GM12878 (cell line): ENCODE measurements around the gene GNG5. TPM values are rescaled to one million over a fixed set of nuclear protein-coding genes. Genes with fewer than 3 reads are reported as not detected.

ENCODE experiments used
- CHD2 ChIP-seq: IDR thresholded peaks from 2 replicates; pipeline ENCODE4 v1.6.1; 2011; ENCODE audit warnings: low read depth, low read length, improper control_type of control experiment, borderline replicate concordance
- IRF4 ChIP-seq: IDR thresholded peaks from 2 replicates; pipeline ENCODE4 v1.6.1; 2011; ENCODE audit warnings: low read depth, low read length
- RAD21 ChIP-seq: IDR thresholded peaks from 2 replicates; pipeline ENCODE4 v1.6.1; 2011; ENCODE audit warnings: mild to moderate bottlenecking, low read depth, low read length, moderate library complexity; ENCODE audit not compliant: insufficient read depth
- SMAD5 ChIP-seq: IDR thresholded peaks from 2 replicates; pipeline ENCODE4 v1.6.1; 2016; ENCODE audit warnings: antibody characterized with exemption, low read depth
- STAT1 ChIP-seq: fragments of 450-650 bp; conservative IDR thresholded peaks from 2 replicates; pipeline ENCODE4 v1.6.1; 2014; ENCODE audit warnings: antibody characterized with exemption, mild to moderate bottlenecking
- TCF7 ChIP-seq: IDR thresholded peaks from 2 replicates; pipeline ENCODE4 v1.6.1; 2014; ENCODE audit warnings: antibody characterized with exemption, borderline replicate concordance
- polyA plus RNA-seq, 11 experiments: library from polyadenylated mRNA; depleted of rRNA in 4 of 11; unstranded in 6 of 11; stranded (reverse) in 5 of 11; fragments of >200 nt; fragmentation: Nextera tagmentation in 4 of 11; fragmentation: Illumina TruSeq in 1 of 11; extraction: Ambion mirVana in 4 of 11; extraction: Trizol in 1 of 11; gene quantifications; 1 replicate in 1 of 11; 2 replicates in 10 of 11; pipeline versions ENCODE4 v1.2.1 to v1.2.3, GENCODE V29; 2011 to 2016; ENCODE audit warnings: inconsistent platforms in 2 of 11, missing spikeins in 2 of 11, low read depth in 1 of 11
- total RNA-seq, 4 experiments: library from RNA; depleted of rRNA in 3 of 4; stranded (reverse); fragments of >200 nt in 3 of 4; fragmentation: Illumina TruSeq in 1 of 4; extraction: Trizol in 1 of 4; gene quantifications; 2 replicates each; pipeline versions ENCODE4 v1.2.1 to v1.2.3, GENCODE V29; 2013 to 2021
- TF ChIP-seq, protein P1 (sequence below): IDR thresholded peaks from 2 replicates; pipeline ENCODE4 v1.6.1; 2012; ENCODE audit warnings: mild to moderate bottlenecking, low read depth, low read length
- TF ChIP-seq, protein P2 (sequence below): fragments of 450-650 bp; IDR thresholded peaks from 2 replicates; pipeline ENCODE4 v1.6.1; 2017; ENCODE audit warnings: mild to moderate bottlenecking, moderate library complexity
- TF ChIP-seq, protein P3 (sequence below): fragments of 450-650 bp; IDR thresholded peaks from 2 replicates; pipeline ENCODE4 v1.6.1; 2018; ENCODE audit warnings: borderline replicate concordance, mild to moderate bottlenecking; ENCODE audit not compliant: partially characterized antibody

The GNG5 gene
- total and polyA plus RNA-seq, 10 of the 15 experiments (the other 5 are each of a cell fraction or from before 2014, with no cell fraction given), result 69.8 to 613 (median 203) TPM

DNA sequence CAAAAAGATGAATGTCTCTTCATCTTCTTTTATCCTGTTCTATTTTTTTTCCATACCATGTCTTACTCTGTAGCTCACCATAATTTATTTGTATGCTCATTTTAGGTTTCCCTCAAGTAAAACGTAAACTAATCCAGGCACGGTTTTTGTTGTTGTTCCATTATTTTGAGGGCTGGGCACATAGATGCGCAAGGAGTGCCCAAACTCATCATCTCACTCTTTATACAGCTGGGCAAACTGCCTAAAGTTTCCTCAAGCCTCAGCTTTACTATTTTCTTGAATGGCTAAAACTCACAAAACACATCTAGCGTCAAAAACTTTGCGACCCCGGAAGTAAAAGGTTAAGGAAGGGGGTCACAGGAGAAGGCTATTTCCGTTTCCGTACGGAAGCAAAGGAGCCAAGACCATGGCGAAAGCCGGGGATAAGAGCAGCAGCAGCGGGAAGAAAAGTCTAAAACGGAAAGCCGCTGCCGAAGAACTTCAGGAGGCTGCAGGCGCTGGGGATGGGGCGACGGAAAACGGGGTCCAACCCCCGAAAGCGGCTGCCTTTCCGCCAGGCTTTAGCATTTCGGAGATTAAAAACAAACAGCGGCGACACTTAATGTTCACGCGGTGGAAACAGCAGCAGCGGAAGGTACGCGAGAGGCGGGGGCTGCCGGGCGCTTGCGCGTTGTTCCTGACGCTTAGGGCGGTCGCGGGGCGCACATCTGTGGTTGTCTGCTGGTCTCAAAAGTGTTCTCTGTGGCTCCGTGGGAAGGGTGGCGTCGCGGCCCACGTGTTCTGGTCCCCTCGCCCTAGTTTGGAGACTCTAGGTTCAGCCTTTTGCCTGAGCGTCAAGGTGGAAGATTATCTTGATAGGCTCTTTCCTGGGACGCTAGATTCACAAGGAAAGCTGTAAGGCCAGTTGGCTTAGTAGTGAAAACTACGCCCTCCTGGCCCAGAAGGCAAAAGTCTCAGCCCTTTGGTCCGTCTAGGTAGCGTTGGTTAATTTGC lies 27.2 kb downstream of the GNG5 start, which contains the start of gene RPF1 (continued):
- TF ChIP-seq, protein P1, sequence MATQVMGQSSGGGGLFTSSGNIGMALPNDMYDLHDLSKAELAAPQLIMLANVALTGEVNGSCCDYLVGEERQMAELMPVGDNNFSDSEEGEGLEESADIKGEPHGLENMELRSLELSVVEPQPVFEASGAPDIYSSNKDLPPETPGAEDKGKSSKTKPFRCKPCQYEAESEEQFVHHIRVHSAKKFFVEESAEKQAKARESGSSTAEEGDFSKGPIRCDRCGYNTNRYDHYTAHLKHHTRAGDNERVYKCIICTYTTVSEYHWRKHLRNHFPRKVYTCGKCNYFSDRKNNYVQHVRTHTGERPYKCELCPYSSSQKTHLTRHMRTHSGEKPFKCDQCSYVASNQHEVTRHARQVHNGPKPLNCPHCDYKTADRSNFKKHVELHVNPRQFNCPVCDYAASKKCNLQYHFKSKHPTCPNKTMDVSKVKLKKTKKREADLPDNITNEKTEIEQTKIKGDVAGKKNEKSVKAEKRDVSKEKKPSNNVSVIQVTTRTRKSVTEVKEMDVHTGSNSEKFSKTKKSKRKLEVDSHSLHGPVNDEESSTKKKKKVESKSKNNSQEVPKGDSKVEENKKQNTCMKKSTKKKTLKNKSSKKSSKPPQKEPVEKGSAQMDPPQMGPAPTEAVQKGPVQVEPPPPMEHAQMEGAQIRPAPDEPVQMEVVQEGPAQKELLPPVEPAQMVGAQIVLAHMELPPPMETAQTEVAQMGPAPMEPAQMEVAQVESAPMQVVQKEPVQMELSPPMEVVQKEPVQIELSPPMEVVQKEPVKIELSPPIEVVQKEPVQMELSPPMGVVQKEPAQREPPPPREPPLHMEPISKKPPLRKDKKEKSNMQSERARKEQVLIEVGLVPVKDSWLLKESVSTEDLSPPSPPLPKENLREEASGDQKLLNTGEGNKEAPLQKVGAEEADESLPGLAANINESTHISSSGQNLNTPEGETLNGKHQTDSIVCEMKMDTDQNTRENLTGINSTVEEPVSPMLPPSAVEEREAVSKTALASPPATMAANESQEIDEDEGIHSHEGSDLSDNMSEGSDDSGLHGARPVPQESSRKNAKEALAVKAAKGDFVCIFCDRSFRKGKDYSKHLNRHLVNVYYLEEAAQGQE, result no peak
- TF ChIP-seq CHD2 (0 out of 2 replicates have a peak, but pooled peaks have one; percentile 75), RAD21 (no peak), TCF7 (no peak), SMAD5 (peak; percentile 87), IRF4 (no peak), STAT1 (0 out of 2 replicates have a peak, but pooled peaks have one; percentile 50)
- TF ChIP-seq, protein P2, sequence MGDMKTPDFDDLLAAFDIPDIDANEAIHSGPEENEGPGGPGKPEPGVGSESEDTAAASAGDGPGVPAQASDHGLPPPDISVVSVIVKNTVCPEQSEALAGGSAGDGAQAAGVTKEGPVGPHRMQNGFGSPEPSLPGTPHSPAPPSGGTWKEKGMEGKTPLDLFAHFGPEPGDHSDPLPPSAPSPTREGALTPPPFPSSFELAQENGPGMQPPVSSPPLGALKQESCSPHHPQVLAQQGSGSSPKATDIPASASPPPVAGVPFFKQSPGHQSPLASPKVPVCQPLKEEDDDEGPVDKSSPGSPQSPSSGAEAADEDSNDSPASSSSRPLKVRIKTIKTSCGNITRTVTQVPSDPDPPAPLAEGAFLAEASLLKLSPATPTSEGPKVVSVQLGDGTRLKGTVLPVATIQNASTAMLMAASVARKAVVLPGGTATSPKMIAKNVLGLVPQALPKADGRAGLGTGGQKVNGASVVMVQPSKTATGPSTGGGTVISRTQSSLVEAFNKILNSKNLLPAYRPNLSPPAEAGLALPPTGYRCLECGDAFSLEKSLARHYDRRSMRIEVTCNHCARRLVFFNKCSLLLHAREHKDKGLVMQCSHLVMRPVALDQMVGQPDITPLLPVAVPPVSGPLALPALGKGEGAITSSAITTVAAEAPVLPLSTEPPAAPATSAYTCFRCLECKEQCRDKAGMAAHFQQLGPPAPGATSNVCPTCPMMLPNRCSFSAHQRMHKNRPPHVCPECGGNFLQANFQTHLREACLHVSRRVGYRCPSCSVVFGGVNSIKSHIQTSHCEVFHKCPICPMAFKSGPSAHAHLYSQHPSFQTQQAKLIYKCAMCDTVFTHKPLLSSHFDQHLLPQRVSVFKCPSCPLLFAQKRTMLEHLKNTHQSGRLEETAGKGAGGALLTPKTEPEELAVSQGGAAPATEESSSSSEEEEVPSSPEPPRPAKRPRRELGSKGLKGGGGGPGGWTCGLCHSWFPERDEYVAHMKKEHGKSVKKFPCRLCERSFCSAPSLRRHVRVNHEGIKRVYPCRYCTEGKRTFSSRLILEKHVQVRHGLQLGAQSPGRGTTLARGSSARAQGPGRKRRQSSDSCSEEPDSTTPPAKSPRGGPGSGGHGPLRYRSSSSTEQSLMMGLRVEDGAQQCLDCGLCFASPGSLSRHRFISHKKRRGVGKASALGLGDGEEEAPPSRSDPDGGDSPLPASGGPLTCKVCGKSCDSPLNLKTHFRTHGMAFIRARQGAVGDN, result peak; percentile 39; the same call in 1 of the 2 replicates
- TF ChIP-seq, protein P3, sequence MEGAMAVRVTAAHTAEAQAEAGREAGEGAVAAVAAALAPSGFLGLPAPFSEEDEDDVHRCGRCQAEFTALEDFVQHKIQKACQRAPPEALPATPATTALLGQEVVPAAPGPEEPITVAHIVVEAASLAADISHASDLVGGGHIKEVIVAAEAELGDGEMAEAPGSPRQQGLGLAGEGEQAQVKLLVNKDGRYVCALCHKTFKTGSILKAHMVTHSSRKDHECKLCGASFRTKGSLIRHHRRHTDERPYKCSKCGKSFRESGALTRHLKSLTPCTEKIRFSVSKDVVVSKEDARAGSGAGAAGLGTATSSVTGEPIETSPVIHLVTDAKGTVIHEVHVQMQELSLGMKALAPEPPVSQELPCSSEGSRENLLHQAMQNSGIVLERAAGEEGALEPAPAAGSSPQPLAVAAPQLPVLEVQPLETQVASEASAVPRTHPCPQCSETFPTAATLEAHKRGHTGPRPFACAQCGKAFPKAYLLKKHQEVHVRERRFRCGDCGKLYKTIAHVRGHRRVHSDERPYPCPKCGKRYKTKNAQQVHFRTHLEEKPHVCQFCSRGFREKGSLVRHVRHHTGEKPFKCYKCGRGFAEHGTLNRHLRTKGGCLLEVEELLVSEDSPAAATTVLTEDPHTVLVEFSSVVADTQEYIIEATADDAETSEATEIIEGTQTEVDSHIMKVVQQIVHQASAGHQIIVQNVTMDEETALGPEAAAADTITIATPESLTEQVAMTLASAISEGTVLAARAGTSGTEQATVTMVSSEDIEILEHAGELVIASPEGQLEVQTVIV, result peak; percentile 60
